Measurements from ENCODE around the gene OBSCN.
"Not testable (repeated sequence)": the region's sequence is repeated elsewhere in the genome, so short reads cannot be mapped to it uniquely, and the experiment has no call there.

OBSCN gene

GRCh38 chr1:228185641-228185965 lies 22.2 kb upstream of the OBSCN start:
- no peak for DNase-seq (ENCODE audit: low read depth)

DNA sequence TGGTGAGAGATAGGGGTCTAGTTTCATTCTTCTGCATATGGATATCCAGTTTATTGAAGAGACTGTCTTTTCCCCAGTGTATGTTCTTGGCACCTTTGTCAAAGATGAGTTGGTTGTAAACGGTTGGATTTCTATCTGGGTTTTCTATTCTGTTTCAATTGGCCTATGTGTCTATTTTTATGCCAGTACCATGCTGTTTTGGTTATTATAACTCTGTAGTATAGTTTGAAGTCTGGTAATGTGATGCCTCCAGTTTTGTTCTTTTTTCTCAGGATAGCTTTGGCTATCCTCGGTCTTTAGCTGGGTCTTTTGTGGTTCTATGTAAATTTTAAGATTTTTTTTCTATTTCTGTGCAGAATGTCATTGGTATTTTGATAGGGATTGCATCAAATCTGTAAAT lies 19.6 kb upstream of the OBSCN start:
- not testable (repeated sequence) for DNase-seq (ENCODE audit: low read depth)

GRCh38 chr1:228190182-228190581 lies 17.7 kb upstream of the OBSCN start:
- DNase-seq (ENCODE audit: low read depth) = no peak

- DNase-seq (ENCODE audit: low read depth) = no peak
Measured at GRCh38 chr1:228190778-228191177, 17.1 kb upstream of the OBSCN start.

DNA sequence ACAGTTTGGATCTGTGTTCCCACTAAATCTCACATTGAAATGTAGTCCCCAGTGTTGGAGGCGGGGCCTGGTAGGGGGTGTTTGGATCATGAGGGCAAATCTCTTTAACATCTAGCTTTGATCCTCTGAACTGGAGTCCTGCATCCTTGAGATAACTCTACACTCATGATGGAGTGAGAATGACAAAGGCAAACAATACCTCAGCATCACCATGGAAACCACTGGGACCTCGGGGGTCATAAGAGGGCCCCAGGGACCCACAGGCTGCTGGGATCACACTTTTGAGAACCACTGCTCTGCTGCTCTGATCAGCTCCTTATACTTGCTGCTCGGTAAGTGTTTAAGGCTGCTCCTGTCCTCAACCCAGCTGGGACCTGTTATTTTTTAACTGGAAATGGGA lies 13.4 kb upstream of the OBSCN start:
- no peak for DNase-seq (ENCODE audit: low read depth)

DNA sequence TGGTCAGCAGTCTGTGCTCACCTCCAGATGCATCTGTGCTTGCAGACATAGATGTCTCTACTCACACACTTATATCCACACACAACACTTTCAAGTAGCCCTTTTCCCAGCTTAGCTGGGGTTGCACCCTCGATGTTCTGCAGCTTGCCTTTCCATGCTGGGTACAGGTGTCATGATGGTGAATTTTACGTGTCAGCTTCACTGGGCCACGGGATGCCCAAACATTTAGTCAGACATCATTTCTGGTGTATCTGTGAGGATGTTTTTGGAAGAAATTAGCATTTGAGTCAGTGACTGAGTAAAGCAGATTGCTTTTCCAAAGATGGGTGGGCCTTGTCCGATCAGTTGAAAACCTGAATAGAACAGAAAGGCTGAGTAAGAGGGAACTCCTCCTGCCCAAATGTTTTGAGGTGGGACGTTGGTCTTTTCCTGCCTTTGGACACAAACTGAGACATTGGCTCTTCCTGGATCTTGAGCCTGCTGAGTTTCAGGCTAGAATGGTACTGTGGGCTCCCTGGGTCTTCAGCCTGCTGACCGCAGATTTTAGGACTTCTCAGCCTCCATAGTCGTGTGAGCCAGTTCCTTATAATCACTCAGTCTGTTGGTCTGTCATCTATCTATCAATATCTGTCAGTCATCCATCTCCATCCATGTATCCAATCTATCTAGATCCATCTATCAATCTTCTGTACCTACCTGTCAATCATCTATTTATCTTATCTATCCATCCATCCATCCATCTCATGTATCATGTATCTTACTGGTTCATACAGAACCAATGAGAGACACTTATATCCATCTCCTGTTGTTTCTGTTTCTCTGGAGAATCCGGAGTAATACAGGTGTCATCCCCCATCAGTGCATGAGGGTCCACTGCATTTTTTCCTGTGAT lies 12.7 kb upstream of the OBSCN start:
- DNase-seq (ENCODE audit: low read depth) = no peak

- DNase-seq (ENCODE audit: low read depth) = no peak
Measured at GRCh38 chr1:228197555-228198147, 10.2 kb upstream of the OBSCN start.

- no peak for DNase-seq (ENCODE audit: low read depth)
Measured at GRCh38 chr1:228198977-228199590, 8.8 kb upstream of the OBSCN start.

DNA sequence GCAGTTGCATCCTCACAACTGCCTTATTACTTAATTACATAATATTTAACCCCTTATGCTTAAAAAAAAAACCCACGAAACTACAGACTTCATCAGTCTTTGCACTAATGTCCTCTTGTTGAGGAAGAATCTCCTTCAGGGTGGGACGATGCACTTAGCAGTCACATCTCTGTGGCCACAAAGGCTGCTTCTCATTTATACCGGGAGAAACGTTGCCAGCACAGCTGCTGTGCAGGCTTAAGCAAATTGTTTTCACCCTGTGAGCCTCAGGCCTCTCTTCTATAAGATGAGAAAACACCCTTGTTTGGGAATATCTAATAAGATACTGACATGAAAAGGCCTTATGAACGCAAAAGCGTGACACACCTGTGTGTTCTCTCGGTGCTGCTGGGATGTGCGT lies 2.9 kb upstream of the OBSCN start:
- DNase-seq (ENCODE audit: low read depth) = no peak

DNA sequence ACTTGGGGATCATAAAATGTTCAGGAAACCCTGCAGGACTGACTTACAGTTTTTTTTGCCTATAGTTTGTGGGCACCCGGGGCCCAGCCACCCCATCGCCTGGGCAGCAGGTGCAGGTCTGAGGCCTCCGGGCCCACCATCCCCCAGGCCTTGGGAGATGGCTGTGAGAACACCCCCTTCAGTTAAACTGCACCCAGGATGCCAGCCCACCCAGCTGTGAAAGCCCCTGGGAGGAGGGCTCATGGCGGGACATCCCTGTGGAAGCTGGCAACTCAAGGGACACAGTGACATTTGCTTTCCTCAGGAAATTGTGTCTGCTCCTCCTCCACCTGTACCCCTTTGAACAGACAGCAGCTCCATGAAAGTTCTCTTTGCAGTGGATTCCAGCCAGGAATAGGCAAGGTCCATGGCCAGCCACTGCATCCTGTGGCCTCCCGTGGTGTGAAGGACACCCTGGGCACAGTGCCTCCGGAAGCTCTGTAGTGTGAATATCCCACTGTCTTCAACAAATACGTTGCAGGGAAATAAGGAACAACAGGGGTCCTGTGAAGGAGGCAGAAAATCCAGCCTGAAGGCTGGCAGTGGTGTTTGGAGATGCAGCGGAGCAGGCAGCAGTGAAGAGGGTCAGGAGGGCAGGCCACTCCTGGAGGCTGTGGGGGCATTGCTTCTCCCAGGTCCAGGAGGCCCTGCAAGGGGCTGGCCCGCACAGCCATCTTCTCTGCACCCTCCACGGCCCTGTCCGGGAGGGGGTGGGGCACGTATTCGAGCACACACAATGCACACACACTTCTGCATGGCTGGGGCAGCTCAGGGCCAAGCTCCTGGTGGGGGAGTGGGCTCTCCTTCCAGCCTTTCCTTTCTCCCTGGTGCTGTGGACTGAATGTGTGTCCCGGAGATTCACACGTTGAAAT lies 2.1 kb upstream of the OBSCN start:
- no peak for DNase-seq (ENCODE audit: low read depth)

DNA sequence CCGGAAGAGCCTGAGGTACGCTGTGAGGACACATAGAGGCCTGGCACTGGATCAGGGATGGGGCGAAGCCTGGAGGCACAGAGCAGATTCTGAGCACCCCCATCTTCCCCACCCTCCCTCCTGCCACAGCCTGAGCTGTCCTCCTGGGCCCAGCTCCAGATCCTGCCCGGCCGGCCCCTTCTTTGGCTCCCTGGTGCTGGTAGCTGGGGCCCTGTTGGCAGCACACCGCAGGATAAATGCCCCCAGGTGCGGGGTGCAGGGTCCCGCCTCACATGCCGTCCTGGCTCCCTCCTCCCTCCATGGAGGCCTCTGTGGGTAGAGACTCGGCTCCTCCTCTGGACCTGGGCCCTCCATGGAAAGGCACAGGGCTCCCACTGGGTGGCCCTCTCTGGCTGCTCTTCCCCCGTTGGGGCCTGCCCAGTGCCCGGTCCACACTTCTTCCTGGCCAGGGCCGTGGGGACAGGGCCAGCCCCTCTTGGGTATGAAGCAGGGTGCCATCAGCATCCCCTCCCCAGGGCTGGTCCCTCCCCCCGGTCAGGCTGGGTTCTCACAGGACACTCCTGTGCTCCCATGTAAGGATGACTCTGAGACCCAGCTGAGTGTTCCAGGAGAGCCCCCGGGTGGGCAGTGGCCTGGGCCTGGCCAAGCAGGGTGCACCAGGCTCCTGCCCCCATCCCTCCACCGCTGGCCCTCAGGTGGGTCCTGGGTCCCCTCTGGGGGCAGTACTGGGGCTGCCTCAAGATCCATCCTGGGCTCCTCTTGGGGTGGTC lies 1.1 kb upstream of the OBSCN start:
- DNase-seq (ENCODE audit: low read depth) = no peak

GRCh38 chr1:228207381-228207810 lies 448 bp upstream of the OBSCN start:
- DNase-seq (ENCODE audit: low read depth) = no peak

- DNase-seq (ENCODE audit: low read depth) = no peak
Measured at GRCh38 chr1:228208831-228209551, 1.1 kb downstream of the OBSCN start.

DNA sequence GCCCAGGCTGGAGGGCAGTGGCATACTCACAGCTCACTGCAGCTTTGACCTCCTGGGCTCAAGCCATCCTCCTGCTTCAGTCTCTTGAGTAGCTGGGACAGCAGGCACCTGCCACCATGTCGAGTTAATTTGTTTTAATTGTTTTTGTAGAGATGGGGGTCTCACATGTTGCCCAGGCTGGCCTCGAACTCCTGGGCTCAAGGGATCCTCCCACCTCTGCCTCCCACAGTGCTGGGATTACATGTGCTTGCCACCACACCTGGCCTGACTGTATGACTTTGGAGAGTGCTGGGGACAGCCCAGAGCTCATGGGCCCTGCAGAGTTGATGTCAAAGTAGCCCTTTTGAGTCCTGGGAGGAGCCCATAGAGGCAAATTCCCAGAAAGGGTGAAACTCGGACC lies 1.8 kb downstream of the OBSCN start:
- no peak for DNase-seq (ENCODE audit: low read depth)

DNA sequence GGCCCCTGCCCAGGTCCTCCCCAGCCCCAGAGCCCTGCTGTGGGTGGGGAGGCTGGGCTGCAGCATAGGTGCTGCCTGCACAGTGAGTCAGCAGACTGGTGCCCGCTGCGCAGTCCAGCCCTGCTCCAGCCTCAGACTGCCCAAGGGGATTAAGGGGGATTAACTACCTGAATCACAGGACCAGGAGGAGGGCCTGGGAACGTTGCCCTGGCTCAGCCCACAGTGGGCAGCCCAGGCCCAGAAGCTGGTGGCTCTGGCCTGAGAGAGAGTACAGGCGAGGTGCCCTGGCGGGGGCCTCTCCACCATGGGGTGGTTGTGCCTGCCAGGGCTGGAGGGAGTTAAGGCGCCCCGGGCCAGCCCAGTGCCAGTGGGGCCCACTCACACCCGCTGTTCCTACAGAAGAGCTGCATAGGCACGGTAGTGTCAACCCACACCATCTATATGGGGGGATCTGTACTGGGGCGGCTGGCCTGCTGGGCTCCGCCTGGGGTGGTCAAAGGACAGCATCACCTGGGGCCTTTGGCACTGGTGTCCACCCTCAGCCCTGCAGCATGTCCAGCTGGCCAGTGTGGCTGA lies 2.3 kb downstream of the OBSCN start:
- no peak for DNase-seq (ENCODE audit: low read depth)

- no peak for DNase-seq (ENCODE audit: low read depth)
Measured at GRCh38 chr1:228210712-228211530, 3.1 kb downstream of the OBSCN start.

GRCh38 chr1:228211531-228212414 lies 3.9 kb downstream of the OBSCN start:
- DNase-seq (ENCODE audit: low read depth) = no peak

GRCh38 chr1:228212415-228212965 lies 4.6 kb downstream of the OBSCN start:
- no peak for DNase-seq (ENCODE audit: low read depth)

Measured in activated T-cell treated with anti-CD3 and anti-CD28 coated beads for 1 hour (primary cell).